ENCODE results near the gene CIP2A. TPM values are rescaled to one million over a fixed set of nuclear protein-coding genes. Genes with fewer than 3 reads are reported as not detected.

CIP2A gene
- total and polyA plus RNA-seq, 2 of the 13 experiments (the other 11 are each of a cell fraction or from before 2014, with no cell fraction given) = 7.8 to 36.9 TPM

DNA sequence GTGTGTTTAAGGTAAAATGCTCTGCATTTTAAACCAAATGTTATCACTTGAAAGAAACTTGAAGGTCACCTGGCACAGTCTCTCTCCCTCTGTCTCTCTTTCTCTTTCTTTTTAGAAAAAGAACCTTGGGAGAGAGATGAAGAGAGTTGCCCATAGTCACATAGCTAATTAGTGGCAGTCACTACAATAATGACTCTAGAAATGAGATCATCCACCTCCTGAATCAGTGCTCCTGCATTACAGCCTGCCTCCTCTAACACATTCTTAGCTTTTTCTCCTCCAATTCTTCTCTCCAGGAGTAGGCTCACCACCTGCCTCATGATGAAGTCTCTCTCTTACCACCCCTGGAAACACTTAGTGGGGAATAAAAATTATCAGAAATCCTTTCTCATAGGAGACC lies 81.3 kb downstream of the CIP2A start:
- Histone ChIP-seq H3K4me2 (ENCODE audit: low read depth, low read length) (no peak overlapping the region), H3K4me1 (ENCODE audit: insufficient read depth, low read length) (no peaks in the 10 kb centered on the region), H3K36me3 (replicated peaks in 1 of 2; ENCODE audit: control insufficient read depth in 1 of 2, insufficient read depth in 2 of 2, low read length in 2 of 2) (no peaks in the 10 kb centered on the region), H3K4me3 (replicated peaks in 1 of 3; ENCODE audit: insufficient read depth in 1 of 3, low read depth in 2 of 3, low read length in 3 of 3) (no peak overlapping the region), H4K20me1 (ENCODE audit: insufficient read depth, low read length) (no peaks in the 10 kb centered on the region), H3K27me3 (ENCODE audit: control insufficient read depth in 1 of 2, insufficient read depth in 2 of 2, low read length in 2 of 2) (no peaks in the 10 kb centered on the region; a peak in 1 of 5 replicates), H3K27ac (ENCODE audit: extremely low read length, insufficient read depth, low read length) (no peak overlapping the region), H3K79me2 (ENCODE audit: insufficient read depth, low read length) (no peaks in the 10 kb centered on the region), H2AFZ (ENCODE audit: low read length) (no peak overlapping the region), H3K9me3 (ENCODE audit: low read length) (no peaks in the 10 kb centered on the region), H3K9ac (ENCODE audit: insufficient read depth, low read depth, low read length) (no peak overlapping the region)
- BruUV-seq (replicated peaks) = no TSS peak
- DNase-seq (ENCODE audit: low spot score) (no peak), ATAC-seq (no peak), FAIRE-seq (no peak)
- in situ Hi-C loops (cut with HindIII; ENCODE audit: extremely low pct_ligation_motif_present, low pct_unique_long_range_greater_than_20kb) (no loop called here), intact Hi-C loops (cut with micrococcal nuclease; ENCODE audit: unreplicated experiment) (no loop called here)
- TF ChIP-seq ZNF724P (CRISPR knock-in tag; IDR thresholded peaks at IDR 0.05; ENCODE audit: borderline replicate concordance) = no peak
- no peak for TF ChIP-seq CBX1 (IDR thresholded peaks at IDR 0.05; ENCODE audit: low read depth)
- no peak for TF ChIP-seq ZNF616 (CRISPR knock-in tag; IDR thresholded peaks at IDR 0.05; ENCODE audit: low read depth)
- no peak for TF ChIP-seq HMGA1 (CRISPR knock-in tag; conservative IDR thresholded peaks at IDR 0.05)
- no peak for TF ChIP-seq ZNF790 (CRISPR knock-in tag; IDR thresholded peaks at IDR 0.05; ENCODE audit: borderline replicate concordance)
- TF ChIP-seq, protein P1, sequence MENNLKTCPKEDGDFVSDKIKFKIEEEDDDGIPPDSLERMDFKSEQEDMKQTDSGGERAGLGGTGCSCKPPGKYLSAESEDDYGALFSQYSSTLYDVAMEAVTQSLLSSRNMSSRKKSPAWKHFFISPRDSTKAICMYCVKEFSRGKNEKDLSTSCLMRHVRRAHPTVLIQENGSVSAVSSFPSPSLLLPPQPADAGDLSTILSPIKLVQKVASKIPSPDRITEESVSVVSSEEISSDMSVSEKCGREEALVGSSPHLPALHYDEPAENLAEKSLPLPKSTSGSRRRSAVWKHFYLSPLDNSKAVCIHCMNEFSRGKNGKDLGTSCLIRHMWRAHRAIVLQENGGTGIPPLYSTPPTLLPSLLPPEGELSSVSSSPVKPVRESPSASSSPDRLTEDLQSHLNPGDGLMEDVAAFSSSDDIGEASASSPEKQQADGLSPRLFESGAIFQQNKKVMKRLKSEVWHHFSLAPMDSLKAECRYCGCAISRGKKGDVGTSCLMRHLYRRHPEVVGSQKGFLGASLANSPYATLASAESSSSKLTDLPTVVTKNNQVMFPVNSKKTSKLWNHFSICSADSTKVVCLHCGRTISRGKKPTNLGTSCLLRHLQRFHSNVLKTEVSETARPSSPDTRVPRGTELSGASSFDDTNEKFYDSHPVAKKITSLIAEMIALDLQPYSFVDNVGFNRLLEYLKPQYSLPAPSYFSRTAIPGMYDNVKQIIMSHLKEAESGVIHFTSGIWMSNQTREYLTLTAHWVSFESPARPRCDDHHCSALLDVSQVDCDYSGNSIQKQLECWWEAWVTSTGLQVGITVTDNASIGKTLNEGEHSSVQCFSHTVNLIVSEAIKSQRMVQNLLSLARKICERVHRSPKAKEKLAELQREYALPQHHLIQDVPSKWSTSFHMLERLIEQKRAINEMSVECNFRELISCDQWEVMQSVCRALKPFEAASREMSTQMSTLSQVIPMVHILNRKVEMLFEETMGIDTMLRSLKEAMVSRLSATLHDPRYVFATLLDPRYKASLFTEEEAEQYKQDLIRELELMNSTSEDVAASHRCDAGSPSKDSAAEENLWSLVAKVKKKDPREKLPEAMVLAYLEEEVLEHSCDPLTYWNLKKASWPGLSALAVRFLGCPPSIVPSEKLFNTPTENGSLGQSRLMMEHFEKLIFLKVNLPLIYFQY (CRISPR knock-in tag; IDR thresholded peaks at IDR 0.05; ENCODE audit: borderline replicate concordance) = no peak
- no peak for TF ChIP-seq TFE3 (CRISPR knock-in tag; IDR thresholded peaks at IDR 0.05)
- TF ChIP-seq ELF1 (CRISPR knock-in tag; IDR thresholded peaks at IDR 0.05) = no peak
- no peak for TF ChIP-seq GZF1 (CRISPR knock-in tag; IDR thresholded peaks at IDR 0.05)
- TF ChIP-seq ZBTB1 (CRISPR knock-in tag; IDR thresholded peaks at IDR 0.05; ENCODE audit: borderline replicate concordance) = no peak
- TF ChIP-seq ZMYM2 (CRISPR knock-in tag; IDR thresholded peaks at IDR 0.05) = no peak
- no peak for TF ChIP-seq ZKSCAN5 (CRISPR knock-in tag; IDR thresholded peaks at IDR 0.05)
- no peak for TF ChIP-seq ZNF264 (CRISPR knock-in tag; IDR thresholded peaks at IDR 0.05)
- TF ChIP-seq AHR (CRISPR knock-in tag; IDR thresholded peaks at IDR 0.05) = no peak
- TF ChIP-seq ZNF292 (CRISPR knock-in tag; IDR thresholded peaks at IDR 0.05; ENCODE audit: borderline replicate concordance, low read depth) = no peak
- no peak for TF ChIP-seq ZNF510 (CRISPR knock-in tag; IDR thresholded peaks at IDR 0.05; ENCODE audit: low read depth)
- TF ChIP-seq, protein P2, sequence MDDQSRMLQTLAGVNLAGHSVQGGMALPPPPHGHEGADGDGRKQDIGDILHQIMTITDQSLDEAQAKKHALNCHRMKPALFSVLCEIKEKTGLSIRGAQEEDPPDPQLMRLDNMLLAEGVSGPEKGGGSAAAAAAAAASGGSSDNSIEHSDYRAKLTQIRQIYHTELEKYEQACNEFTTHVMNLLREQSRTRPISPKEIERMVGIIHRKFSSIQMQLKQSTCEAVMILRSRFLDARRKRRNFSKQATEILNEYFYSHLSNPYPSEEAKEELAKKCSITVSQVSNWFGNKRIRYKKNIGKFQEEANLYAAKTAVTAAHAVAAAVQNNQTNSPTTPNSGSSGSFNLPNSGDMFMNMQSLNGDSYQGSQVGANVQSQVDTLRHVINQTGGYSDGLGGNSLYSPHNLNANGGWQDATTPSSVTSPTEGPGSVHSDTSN (CRISPR knock-in tag; IDR thresholded peaks at IDR 0.05; ENCODE audit: borderline replicate concordance) = no peak
- POLR2A ChIA-PET = no interaction called here
- CTCF ChIA-PET (ENCODE audit: low intra/inter-chr PET ratio, low total read pairs) = no interaction called here
